Esophagus muscularis mucosa (tissue), 3 donors: ENCODE results near the gene CA12.

Experiments
- POLR2A ChIP-seq: fragments of 450-650 bp; IDR thresholded peaks from one replicate; pipeline ENCODE4 v1.6.1; 2017; ENCODE audit warnings: antibody characterized with exemption, moderate library complexity, mild to moderate bottlenecking, low read depth
- TF ChIP-seq, protein P1 (sequence below), 3 experiments: fragments of 200-600 bp in 2 of 3; fragments of 450-650 bp in 1 of 3; sonication (generic) in 2 of 3; IDR thresholded peaks; one replicate each; pipeline ENCODE4 v1.5.1; 2017 to 2019; ENCODE audit warnings: antibody characterized with exemption in 3 of 3, mild to moderate bottlenecking in 2 of 3, moderate library complexity in 1 of 3

DNA sequence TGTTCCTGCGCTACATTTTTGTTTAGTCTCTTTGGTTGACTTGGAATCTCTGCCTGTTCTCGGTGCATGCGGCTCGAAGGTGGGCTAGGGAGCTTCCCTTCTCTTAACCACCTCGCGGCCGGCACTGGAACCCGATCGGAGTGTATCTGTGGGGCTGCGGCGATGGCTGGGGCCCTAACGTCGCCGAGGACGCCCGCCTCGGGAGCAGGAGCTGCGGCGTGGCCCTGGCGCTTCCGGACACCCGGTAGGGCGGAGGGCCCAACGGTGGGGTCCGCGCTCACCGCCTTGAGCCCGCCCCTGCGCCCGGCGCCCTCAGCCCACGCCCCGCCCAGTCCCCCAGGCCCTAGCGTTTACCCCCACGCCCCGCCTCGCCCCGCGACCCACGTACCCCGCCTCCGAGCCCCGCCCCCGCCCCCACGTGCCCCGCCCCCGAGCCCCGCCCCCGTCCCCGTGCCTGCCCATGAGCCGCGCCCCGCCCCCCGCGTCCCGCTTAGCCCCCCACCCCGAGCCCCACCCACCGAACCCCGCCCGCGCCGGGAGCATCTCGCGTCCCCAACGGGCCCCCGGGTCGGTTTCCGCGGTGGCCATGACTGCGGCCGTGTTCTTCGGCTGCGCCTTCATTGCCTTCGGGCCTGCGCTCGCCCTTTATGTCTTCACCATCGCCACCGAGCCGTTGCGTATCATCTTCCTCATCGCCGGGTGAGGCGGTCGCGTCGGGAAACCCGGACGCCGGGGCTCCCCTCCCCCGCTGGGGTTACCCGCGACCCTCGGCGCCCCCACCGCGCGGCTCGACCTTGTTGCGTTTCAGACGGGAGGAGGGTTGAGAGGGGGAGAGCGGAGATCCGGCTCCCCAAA is 104.4 kb downstream of the CA12 start, which contains the start of gene APH1B:
- TF ChIP-seq POLR2A = peak; percentile 25
- TF ChIP-seq, protein P1, sequence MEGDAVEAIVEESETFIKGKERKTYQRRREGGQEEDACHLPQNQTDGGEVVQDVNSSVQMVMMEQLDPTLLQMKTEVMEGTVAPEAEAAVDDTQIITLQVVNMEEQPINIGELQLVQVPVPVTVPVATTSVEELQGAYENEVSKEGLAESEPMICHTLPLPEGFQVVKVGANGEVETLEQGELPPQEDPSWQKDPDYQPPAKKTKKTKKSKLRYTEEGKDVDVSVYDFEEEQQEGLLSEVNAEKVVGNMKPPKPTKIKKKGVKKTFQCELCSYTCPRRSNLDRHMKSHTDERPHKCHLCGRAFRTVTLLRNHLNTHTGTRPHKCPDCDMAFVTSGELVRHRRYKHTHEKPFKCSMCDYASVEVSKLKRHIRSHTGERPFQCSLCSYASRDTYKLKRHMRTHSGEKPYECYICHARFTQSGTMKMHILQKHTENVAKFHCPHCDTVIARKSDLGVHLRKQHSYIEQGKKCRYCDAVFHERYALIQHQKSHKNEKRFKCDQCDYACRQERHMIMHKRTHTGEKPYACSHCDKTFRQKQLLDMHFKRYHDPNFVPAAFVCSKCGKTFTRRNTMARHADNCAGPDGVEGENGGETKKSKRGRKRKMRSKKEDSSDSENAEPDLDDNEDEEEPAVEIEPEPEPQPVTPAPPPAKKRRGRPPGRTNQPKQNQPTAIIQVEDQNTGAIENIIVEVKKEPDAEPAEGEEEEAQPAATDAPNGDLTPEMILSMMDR (IDR thresholded peaks at IDR 0.05) = peak in 1 of 3 experiments; percentile 5
